GM12878 (cell line): ENCODE results near the gene N4BP3.

Source experiments
- ATF3 ChIP-seq: IDR thresholded peaks from 2 replicates; pipeline ENCODE4 v1.6.1; 2011; ENCODE audit warnings: low read depth, mild to moderate bottlenecking, low read length, moderate library complexity, borderline replicate concordance; ENCODE audit errors: extremely low read depth
- BCLAF1 ChIP-seq: fragments of 450-650 bp; IDR thresholded peaks from 2 replicates; pipeline ENCODE4 v1.6.1; 2017; ENCODE audit warnings: antibody characterized with exemption, mild to moderate bottlenecking, moderate library complexity
- CTCF ChIP-seq, 3 experiments: IDR thresholded peaks in 2 of 3; conservative IDR thresholded peaks in 1 of 3; 2 replicates each; pipeline ENCODE4 v1.5.1; 2011; ENCODE audit warnings: low read depth in 3 of 3, low read length in 3 of 3, mild to moderate bottlenecking in 3 of 3, control low read depth in 2 of 3, moderate library complexity in 2 of 3, inconsistent platforms in 1 of 3, mixed read lengths in 1 of 3; ENCODE audit not compliant: control insufficient read depth in 2 of 3, insufficient read depth in 1 of 3; ENCODE audit errors: extremely low read depth in 1 of 3
- KDM1A ChIP-seq: fragments of 200-600 bp; sonication (generic); IDR thresholded peaks from 2 replicates; pipeline ENCODE4 v1.6.1; 2016; ENCODE audit warnings: borderline replicate concordance
- MAX ChIP-seq: IDR thresholded peaks from 2 replicates; pipeline ENCODE4 v1.6.1; 2012; ENCODE audit warnings: low read depth, low read length, improper control_type of control experiment
- MLLT1 ChIP-seq: fragments of 450-650 bp; IDR thresholded peaks from 2 replicates; pipeline ENCODE4 v1.6.1; 2016; ENCODE audit warnings: mild to moderate bottlenecking
- NFYB ChIP-seq: IDR thresholded peaks from 2 replicates; pipeline ENCODE4 v1.6.1; 2011; ENCODE audit warnings: low read depth, mild to moderate bottlenecking, low read length, improper control_type of control experiment, moderate library complexity; ENCODE audit not compliant: insufficient read depth
- PBX3 ChIP-seq: IDR thresholded peaks from 2 replicates; pipeline ENCODE4 v1.6.1; 2011; ENCODE audit warnings: mild to moderate bottlenecking, low read depth, low read length, moderate library complexity; ENCODE audit not compliant: insufficient replicate concordance
- POLR2AphosphoS2 ChIP-seq: IDR thresholded peaks from 2 replicates; pipeline ENCODE4 v1.6.1; 2011; ENCODE audit warnings: low read depth, mild to moderate bottlenecking, low read length, improper control_type of control experiment, moderate library complexity
- POLR2AphosphoS5 ChIP-seq: IDR thresholded peaks from 2 replicates; pipeline ENCODE4 v1.6.1; 2011; ENCODE audit warnings: mild to moderate bottlenecking, low read length, inconsistent platforms
- ZBED1 ChIP-seq: IDR thresholded peaks from 2 replicates; pipeline ENCODE4 v1.6.1; 2016; ENCODE audit warnings: borderline replicate concordance

- no peak for TF ChIP-seq KDM1A
- TF ChIP-seq CTCF (IDR thresholded peaks at IDR 0.05 in 2 of 3, conservative IDR thresholded peaks at IDR 0.05 in 1 of 3; ENCODE audit: control insufficient read depth in 2 of 3, extremely low read depth in 1 of 3, insufficient read depth in 1 of 3, low read depth in 3 of 3, low read length in 3 of 3), result no peak
- no peak for TF ChIP-seq NFYB
- peak; percentile 78 for TF ChIP-seq POLR2AphosphoS5
- TF ChIP-seq PBX3, result no peak
- no peak; the same call in 1 of the 2 replicates for TF ChIP-seq MLLT1
- no peak for TF ChIP-seq ATF3
- no peak for TF ChIP-seq BCLAF1
- TF ChIP-seq ZBED1, result 0 out of 2 replicates have a peak, but pooled peaks have one; percentile 67
- TF ChIP-seq POLR2AphosphoS2, result peak; percentile 63; the same call in 1 of the 2 replicates
- TF ChIP-seq MAX, result peak; percentile 92
Observed at GRCh38 chr5:178116143-178116885, 3.0 kb downstream of the N4BP3 start.
